Activated CD8-positive, alpha-beta memory T cell treated with anti-CD3 and anti-CD28 coated beads, Interleukin-2, amount 50 U/mL, for 4 hours (primary cell): ENCODE results near the gene FAM32A.
A peak's percentile ranks its signal among the peaks of the same experiment; 100 is the strongest.

Experiments used
- DNase-seq: peaks from one replicate; pipeline ENCODE4 v3.0.0-alpha.2; 2020

The FAM32A gene

GRCh38 chr19:16185123-16185767 lies at the start of gene FAM32A:
TSS of gene FAM32A (plus strand) at chr19:16185410. CDS start at chr19:16185443, 33 bp downstream.
- DNase-seq, result peak; percentile 97

GRCh38 chr19:16135430-16136127 lies 49.6 kb upstream of the FAM32A start:
- DNase-seq, result no peak

GRCh38 chr19:16136185-16136999 lies 48.8 kb upstream of the FAM32A start:
- DNase-seq, result no peak

- no peak for DNase-seq
Observed at GRCh38 chr19:16139752-16140151, 45.5 kb upstream of the FAM32A start.

GRCh38 chr19:16141043-16141442 lies 44.2 kb upstream of the FAM32A start:
- no peak for DNase-seq

- no peak for DNase-seq
Observed at GRCh38 chr19:16142032-16142580, 43.1 kb upstream of the FAM32A start.

- DNase-seq, result peak; percentile 77
Observed at GRCh38 chr19:16143399-16144215, 41.6 kb upstream of the FAM32A start, which contains the start of gene HSH2D. TSS of gene HSH2D (plus strand) at chr19:16143685. CDS start at chr19:16148751, 5,066 bp downstream.

- no peak for DNase-seq
Observed at GRCh38 chr19:16144216-16144581, 41.0 kb upstream of the FAM32A start.

GRCh38 chr19:16146112-16146511 lies 39.1 kb upstream of the FAM32A start:
- DNase-seq, result no peak

- no peak for DNase-seq
Observed at GRCh38 chr19:16148443-16149229, 36.6 kb upstream of the FAM32A start.

- no peak for DNase-seq
Observed at GRCh38 chr19:16153582-16154336, 31.5 kb upstream of the FAM32A start.

- no peak for DNase-seq
Observed at GRCh38 chr19:16154557-16154956, 30.7 kb upstream of the FAM32A start.

GRCh38 chr19:16155128-16155527 lies 30.1 kb upstream of the FAM32A start:
- DNase-seq, result no peak

GRCh38 chr19:16156904-16157303 lies 28.3 kb upstream of the FAM32A start:
- no peak for DNase-seq

GRCh38 chr19:16157601-16158000 lies 27.6 kb upstream of the FAM32A start:
- DNase-seq, result no peak

GRCh38 chr19:16159655-16160054 lies 25.6 kb upstream of the FAM32A start:
- DNase-seq, result no peak

- no peak for DNase-seq
Observed at GRCh38 chr19:16160445-16160942, 24.7 kb upstream of the FAM32A start.

GRCh38 chr19:16160943-16161560 lies 24.2 kb upstream of the FAM32A start:
- DNase-seq, result no peak

GRCh38 chr19:16161840-16162239 lies 23.4 kb upstream of the FAM32A start:
- no peak for DNase-seq

- DNase-seq, result no peak
Observed at GRCh38 chr19:16164222-16164890, 20.9 kb upstream of the FAM32A start.
